GM19351 (cell line): Measurements from ENCODE around the gene IFI16.

ENCODE experiments used
- ATAC-seq: cut with Tn5 transposase; IDR thresholded peaks from one replicate; pipeline ENCODE4 v1.9.1; 2021; ENCODE audit warnings: mild to moderate bottlenecking, moderate library complexity; ENCODE audit not compliant: unreplicated experiment

IFI16 gene

DNA sequence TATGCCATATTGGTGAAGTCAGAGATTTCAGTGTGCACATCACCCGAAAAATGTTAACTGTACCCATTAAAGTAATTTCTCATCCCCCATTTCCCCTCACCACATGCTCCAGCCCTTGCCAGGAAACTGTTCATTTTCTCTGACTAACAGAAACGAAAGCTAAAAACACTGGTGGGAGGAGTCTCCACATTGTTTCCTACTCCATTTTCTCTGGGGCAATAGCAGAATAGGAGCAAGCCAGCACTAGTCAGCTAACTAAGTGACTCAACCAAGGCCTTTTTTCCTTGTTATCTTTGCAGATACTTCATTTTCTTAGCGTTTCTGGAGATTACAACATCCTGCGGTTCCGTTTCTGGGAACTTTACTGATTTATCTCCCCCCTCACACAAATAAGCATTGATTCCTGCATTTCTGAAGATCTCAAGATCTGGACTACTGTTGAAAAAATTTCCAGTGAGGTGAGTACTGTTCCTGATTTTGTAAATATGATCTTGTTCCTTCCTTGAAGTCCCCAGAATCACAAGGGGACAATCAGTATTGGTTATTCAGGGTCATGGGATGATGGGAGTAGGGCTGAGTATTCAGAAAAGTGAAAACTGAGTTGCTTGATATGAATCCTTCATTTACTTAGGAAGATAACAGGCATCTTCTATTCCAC lies at the start of gene IFI16:
IFI16 (plus strand) TSS at position 204 of the 658 bp plus-strand sequence. CDS start 4,774 bp downstream, outside the sequence.
- ATAC-seq = peak; percentile 56

GRCh38 chr1:158961178-158961577 lies 48.5 kb upstream of the IFI16 start:
- ATAC-seq = no peak

- ATAC-seq = no peak
These were observed 46.7 kb upstream of the IFI16 start for GRCh38 chr1:158962983-158963382.

DNA sequence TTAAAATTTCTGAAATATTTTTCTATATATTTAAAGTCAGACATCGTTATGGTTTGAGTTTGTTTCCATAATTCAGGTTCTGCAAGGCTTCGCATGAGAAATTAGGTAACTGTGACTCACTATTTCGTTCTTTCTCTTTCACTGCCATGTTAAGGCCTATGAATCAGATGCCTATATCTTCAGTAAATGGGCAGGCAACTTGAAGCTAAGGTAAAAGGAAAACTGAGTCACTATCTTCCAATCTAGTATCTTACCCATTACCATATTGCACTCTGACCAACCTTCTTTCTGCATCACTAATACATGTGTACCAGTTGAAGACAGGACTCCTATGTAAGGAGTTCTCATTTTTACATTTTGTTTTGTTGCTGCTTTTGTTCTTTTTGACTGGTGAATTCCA lies 40.5 kb upstream of the IFI16 start:
- ATAC-seq = no peak

DNA sequence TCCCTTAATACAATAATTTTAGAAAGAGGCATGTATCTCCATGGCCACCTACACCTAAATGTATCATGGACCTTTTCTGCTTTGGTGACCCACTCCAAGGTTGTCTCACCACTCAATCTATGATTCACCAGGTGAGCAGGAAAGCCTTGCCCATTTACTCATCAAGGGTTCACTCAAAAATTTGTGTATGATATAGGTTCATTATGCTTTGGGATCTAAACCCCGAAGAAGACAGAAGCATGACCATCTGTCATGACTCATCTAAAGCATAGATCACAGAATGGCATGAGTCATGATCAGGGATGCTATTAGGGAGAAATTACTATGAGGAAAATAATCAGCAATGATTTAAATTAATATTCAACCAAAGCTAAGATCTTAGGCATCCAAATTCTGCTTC lies 39.9 kb upstream of the IFI16 start:
- ATAC-seq = no peak

DNA sequence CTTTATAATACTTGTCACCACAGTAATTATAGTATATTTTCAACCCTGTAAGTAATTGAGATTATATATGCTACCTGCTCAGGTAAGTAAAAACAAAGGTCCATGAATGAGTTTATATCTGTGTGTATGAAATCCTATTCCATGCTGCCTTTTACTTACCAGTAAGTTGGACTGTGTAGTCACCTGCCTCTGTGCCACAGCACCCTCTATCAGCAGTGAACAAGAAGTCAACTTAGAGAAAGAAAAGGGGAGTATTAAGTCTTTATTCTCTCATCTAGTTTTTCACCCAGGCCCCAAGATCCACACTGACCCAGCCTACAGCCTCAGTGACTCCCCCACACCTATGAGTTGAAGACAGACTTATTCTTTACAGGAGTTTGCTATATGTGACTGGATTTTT lies 36.9 kb upstream of the IFI16 start:
- no peak for ATAC-seq

DNA sequence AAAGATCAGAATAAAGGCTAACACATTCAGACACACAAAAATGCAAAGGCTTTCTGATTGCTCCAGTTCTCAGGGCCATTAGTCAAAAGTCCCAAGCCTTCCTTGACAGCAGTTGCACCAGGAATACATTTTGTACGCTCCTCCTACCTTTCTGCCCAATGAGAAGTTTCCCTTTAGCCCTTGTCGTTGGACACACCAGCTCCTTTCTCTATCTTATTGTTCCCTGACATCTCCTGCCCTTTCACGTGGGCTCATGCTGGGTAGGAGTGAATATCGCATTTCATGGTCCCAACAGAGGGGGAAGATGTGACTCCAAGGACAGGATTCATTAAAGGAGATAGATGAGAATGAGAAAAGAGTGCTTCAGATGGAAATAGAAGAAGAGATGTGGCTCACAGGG lies 33.5 kb upstream of the IFI16 start:
- no peak for ATAC-seq

GRCh38 chr1:158978730-158979129 lies 31.0 kb upstream of the IFI16 start:
- ATAC-seq = no peak

DNA sequence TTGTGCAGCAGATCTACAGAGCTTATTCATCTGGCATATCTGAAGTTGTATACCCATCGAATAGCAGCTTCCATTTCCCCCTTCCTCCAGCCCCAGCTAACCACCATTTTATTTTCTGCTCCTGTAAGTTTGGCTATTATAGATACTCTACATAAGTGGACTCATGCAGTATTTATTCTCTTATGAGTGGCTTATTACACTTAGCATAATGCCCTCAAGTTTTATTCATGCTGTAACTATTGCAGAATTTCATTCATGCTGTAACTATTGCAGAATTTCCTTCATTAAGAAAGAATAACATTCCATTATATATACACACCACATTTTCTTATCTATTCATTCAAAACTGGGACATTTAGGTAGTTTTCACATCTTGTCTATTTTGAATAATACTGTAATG lies 30.5 kb upstream of the IFI16 start:
- no peak for ATAC-seq

DNA sequence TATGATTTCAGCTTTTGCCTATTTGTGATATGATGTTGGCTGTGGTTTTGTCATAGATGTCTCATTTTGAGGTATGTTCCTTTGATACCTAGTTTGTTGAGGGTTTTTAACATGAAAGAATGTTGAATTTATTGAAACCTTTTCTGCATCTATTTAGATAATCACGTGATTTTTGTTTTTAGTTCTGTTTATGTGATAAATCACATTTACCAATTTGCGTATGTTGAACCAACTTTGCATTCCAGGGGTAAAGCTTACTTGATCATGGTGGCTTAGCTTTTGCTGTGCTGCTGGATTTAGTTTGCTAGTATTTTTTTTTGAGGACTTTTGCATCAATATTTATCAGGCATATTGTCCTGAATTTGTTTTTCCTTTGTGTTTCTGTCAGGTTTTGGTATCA lies 26.5 kb upstream of the IFI16 start:
- ATAC-seq = no peak

GRCh38 chr1:158984386-158984785 lies 25.3 kb upstream of the IFI16 start:
- ATAC-seq = no peak

GRCh38 chr1:158989424-158989823 lies 20.3 kb upstream of the IFI16 start:
- no peak for ATAC-seq

DNA sequence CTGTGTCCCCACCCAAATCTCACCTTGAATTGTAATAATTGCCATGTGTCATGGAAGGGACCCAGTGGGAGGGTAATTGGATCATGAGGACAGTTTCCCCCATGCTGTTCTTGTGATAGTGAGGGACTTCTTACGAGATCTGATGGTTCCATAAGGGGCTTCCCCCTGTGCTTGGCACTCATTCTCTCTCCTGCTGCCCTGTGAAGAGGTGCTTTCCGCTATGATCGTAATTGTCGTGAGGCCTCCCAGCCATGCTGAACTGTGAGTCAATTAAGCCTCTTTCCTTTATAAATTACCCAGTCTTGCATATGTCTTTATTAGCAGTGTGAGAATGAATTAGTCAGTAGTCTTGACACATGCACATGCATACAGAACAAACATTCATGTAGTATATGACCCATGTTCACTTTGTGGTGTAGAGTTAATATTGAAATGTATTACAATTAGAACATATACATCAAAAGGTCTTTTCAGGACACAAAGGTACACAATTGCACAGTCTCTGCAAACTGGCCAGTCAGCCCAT lies 16.9 kb upstream of the IFI16 start:
- ATAC-seq = no peak

- no peak for ATAC-seq
These were observed 12.7 kb upstream of the IFI16 start for GRCh38 chr1:158996998-158997397.

GRCh38 chr1:158998037-158998780 lies 11.5 kb upstream of the IFI16 start:
- ATAC-seq = peak; percentile 20

- ATAC-seq = peak; percentile 39
These were observed 10.9 kb upstream of the IFI16 start for GRCh38 chr1:158998781-158999161.

- no peak for ATAC-seq
These were observed 10.2 kb upstream of the IFI16 start for GRCh38 chr1:158999316-159000069.

DNA sequence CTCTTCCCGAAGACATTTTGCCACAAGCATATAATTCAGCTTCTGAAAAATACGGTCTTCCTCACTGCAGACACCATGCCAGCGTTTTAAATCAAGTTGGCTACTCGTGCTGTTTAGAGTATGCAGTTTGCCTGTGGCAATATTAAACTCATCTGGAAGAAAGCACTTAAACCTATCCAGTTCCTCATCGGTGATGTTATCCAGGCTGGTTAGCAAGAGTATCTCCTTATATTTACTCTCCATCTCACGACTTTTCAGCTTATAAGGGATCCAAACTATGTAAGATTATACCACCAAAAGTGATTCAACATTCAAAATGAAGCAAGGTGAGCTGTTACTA lies 9.7 kb upstream of the IFI16 start:
- ATAC-seq = no peak

DNA sequence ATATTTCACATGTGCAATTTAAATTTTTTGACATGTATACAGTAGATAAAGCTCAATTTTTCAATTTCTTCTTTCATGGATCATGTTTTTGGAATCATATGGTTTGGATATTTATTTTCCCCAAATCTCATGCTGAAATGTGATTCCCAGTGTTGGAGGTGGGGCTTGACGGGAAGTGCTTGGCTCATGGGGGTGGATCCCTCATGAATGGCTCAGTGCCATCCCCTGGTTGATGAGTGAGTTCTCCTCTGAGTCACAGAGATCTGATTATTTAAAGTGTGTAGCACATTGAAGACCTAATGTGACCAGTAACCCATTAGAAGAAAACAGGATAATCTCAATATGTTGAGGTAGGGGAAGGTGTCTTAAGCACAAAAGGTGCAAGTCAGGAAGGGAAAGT lies 9.1 kb upstream of the IFI16 start:
- no peak for ATAC-seq

DNA sequence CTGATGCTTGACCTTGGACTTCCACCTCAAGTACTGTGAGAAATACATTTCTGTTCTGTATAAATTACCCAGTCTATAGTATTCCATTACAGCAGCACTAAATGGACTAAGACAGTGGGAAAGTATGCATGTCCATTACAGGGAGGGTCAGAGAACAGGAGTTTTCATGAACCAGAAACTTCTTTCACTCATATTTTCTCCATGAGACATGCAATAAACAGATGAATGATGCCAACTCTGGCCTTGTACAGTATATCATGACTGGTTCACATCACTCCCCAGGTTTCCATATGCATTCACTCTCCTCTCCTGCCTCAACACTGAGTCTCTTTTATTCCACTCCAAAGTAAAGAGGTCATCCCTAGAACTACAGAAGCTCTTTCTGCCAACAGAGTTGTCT lies 4.5 kb upstream of the IFI16 start:
- no peak for ATAC-seq

DNA sequence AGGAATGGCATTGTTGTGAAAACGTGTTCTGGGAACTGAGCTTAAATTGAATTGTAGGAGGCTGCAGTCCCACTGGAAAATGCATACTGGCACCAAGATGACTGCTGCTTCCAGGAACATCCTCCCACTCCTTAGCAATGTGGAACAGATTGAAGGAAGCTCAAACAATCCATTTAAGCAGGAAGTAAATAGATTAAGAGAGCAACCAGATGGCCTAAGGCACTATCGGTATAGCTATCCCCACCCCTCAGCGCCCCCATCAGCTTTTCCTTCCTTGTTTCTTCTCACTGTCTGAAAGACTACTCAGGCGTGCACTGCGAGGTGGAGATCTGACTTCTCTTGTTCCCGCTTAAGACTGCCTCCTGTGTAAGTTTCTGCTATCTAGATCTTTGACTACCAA lies 4.0 kb upstream of the IFI16 start:
- no peak for ATAC-seq
